Bronchial epithelial cell (primary cell): ENCODE measurements around the gene RBM20. TPM values are rescaled to one million over a fixed set of nuclear protein-coding genes. Genes with fewer than 3 reads are reported as not detected.
"Not testable (repeated sequence)": the region's sequence is repeated elsewhere in the genome, so short reads cannot be mapped to it uniquely, and the experiment has no call there.

Experiments
- DNase-seq: peaks from one replicate; pipeline ENCODE4 v3.0.0-alpha.2; 2010; ENCODE audit warnings: low read depth
- FAIRE-seq: peaks from 2 replicates; lab custom pipeline; 2011; peaks lifted over from hg19 to GRCh38; lab: Jason Lieb, UNC
- H3K27me3 ChIP-seq: 2 replicates; pipeline ENCODE4 v1.5.1; 2011; ENCODE audit warnings: low read length; ENCODE audit not compliant: control insufficient read depth, insufficient read depth
- H3K36me3 ChIP-seq: 2 replicates; pipeline ENCODE4 v1.5.1; 2011; ENCODE audit warnings: low read length; ENCODE audit not compliant: control insufficient read depth, insufficient read depth
- H3K4me3 ChIP-seq: 2 replicates; pipeline ENCODE4 v1.5.1; 2011; ENCODE audit warnings: mild to moderate bottlenecking, low read depth, low read length, control low read depth
- total RNA-seq: library from RNA; depleted of rRNA; stranded (reverse); fragments of >200 nt; gene quantifications from 2 replicates; pipeline ENCODE4 v1.2.1, GENCODE V29; 2014
- TF ChIP-seq, protein P1 (sequence below): IDR thresholded peaks from 2 replicates; pipeline ENCODE4 v1.5.1; 2011; ENCODE audit warnings: mild to moderate bottlenecking, moderate library complexity, low read length, control low read depth, inconsistent platforms; ENCODE audit not compliant: insufficient read depth, severe bottlenecking

RBM20 gene
- total RNA-seq, 1 donor from 2014 or later, result not detected

DNA sequence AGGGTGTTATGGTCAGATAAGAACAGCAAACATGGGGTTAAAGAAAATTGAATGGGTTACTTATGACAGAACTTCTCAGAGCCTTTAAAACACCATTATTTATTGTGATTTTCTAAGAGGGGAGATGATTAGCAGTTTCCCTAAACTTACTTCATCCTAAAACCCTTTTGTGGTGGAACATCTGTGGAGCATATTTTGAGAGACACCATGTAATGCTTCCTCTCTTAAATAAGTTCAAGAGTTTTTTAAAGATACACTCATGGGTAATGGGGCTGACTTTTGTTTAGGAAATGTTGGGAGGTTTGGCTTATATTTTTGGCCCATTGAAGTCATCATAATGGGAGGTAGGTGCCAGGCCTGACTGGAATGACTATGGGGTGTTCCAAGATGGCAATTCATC, 219.2 kb downstream of the RBM20 start:
- TF ChIP-seq, protein P1, sequence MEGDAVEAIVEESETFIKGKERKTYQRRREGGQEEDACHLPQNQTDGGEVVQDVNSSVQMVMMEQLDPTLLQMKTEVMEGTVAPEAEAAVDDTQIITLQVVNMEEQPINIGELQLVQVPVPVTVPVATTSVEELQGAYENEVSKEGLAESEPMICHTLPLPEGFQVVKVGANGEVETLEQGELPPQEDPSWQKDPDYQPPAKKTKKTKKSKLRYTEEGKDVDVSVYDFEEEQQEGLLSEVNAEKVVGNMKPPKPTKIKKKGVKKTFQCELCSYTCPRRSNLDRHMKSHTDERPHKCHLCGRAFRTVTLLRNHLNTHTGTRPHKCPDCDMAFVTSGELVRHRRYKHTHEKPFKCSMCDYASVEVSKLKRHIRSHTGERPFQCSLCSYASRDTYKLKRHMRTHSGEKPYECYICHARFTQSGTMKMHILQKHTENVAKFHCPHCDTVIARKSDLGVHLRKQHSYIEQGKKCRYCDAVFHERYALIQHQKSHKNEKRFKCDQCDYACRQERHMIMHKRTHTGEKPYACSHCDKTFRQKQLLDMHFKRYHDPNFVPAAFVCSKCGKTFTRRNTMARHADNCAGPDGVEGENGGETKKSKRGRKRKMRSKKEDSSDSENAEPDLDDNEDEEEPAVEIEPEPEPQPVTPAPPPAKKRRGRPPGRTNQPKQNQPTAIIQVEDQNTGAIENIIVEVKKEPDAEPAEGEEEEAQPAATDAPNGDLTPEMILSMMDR, result no peak
- H3K36me3 ChIP-seq, result no peaks in the 10 kb centered on the region
- no peaks in the 10 kb centered on the region for H3K27me3 ChIP-seq
- H3K4me3 ChIP-seq, result no peak overlapping the region
- DNase-seq, result no peak
- FAIRE-seq, result no peak

DNA sequence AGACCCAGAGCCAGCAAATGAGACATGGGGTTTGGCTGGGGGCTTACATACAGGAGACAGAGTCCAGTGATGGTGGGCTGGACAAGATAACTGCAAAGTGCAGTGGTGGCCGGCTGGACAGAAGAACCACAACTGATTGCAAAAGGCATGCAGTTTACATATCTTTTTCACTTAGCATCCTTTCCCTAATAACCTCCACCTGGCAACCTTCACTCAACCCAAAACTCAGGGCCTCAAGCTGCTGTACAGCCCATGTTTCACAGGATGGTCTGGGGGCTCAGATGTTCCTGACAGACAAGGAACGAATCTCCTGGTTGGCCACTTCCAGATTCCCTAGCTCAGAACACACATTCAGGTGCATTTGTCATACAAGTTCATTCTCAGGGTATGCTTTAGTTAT, 219.8 kb downstream of the RBM20 start:
- TF ChIP-seq, protein P1, result no peak
- H3K4me3 ChIP-seq, result no peak overlapping the region
- no peak for FAIRE-seq
- H3K27me3 ChIP-seq, result no peaks in the 10 kb centered on the region
- DNase-seq, result no peak
- no peaks in the 10 kb centered on the region for H3K36me3 ChIP-seq

DNA sequence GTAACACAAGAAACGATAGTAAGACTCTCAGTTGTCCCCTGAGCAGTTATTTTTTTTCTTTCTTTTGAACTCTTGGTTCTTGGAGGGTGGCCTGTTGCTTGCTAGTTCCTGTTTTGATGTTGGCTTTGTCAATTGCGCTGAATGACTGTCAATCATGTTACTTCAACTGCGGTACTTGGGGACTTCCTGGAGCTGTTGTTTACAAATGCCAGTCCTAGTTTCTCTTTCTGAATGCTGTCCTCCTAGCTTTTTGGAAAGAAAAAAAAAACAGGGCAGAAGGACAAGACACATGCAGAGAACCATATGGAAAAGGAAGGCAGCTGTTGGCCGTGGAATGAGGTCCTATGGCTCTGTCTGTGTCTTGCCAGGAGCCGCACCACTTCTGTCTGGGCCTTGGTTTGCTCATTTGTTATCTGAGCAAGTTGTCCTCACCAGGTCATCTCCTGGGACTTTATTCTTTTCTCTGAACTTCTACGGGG, 220.6 kb downstream of the RBM20 start:
- no peaks in the 10 kb centered on the region for H3K27me3 ChIP-seq
- no peaks in the 10 kb centered on the region for H3K36me3 ChIP-seq
- H3K4me3 ChIP-seq, result no peak overlapping the region
- TF ChIP-seq, protein P1, result no peak
- FAIRE-seq (no peak), DNase-seq (no peak)

DNA sequence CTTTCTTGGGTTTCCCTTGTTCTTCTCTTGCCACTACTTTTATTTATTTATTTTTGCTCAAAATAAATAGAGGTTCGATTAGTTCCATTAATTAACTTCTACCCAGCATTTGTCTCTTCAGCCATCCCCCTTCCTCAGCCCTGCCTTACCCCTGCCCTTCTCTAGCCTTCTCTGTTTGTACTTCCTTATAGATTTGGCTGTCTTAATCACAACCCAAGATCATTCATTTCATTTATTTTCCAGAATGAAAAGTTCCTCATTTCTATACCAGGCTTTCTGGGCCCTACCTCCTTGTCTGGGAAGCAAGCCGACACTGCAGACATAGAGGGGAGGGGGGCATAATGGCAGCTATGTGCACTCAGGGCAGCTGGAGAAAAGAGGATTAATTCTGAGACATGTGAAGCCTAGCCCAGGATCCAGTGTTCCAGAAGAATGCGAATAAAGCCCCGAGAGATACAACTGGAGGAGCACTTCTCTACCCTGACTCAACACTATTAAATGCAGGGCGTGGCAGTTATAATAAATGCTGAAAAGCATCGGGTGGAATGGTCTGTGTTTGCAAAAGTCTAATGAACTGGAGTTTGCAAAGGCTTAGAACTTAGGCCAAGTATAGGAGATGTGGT, 221.2 kb downstream of the RBM20 start:
- H3K36me3 ChIP-seq, result no peaks in the 10 kb centered on the region
- DNase-seq, result peak; percentile 74
- H3K4me3 ChIP-seq, result no peak overlapping the region
- TF ChIP-seq, protein P1, result no peak
- no peak for FAIRE-seq
- H3K27me3 ChIP-seq, result no peaks in the 10 kb centered on the region

DNA sequence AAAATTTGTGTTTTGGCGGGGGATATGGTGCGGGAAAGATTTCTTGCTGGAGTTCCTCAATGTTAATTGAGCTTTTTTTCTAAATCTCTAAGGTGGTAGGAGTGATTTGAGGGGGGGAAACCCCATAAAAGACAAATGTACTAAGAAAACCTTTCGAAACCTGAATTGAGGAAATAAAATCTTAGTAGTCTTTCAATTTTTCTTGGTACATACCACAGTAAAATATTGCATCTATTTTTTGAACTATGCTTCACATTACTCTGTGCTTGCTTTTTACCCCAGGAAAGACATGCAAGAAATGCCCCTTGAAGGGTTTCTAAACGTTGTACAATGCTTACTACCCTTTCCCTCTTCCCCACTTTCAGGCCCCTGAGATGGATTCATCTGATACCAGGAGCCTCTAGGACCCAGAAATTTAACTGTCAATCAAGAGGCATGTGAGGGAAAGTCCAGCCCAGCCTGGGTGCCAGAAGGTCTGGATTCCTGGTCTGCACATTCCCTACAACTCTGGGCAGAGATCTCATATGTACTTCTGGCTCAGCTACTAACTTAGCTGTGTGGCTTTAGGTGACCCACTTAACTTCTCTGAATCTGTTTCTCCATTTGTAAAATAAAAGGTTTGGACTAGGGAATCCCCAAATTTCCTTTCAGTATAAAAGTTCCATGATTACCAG, 221.8 kb downstream of the RBM20 start:
- H3K4me3 ChIP-seq, result no peak overlapping the region
- FAIRE-seq, result no peak
- TF ChIP-seq, protein P1, result no peak

DNA sequence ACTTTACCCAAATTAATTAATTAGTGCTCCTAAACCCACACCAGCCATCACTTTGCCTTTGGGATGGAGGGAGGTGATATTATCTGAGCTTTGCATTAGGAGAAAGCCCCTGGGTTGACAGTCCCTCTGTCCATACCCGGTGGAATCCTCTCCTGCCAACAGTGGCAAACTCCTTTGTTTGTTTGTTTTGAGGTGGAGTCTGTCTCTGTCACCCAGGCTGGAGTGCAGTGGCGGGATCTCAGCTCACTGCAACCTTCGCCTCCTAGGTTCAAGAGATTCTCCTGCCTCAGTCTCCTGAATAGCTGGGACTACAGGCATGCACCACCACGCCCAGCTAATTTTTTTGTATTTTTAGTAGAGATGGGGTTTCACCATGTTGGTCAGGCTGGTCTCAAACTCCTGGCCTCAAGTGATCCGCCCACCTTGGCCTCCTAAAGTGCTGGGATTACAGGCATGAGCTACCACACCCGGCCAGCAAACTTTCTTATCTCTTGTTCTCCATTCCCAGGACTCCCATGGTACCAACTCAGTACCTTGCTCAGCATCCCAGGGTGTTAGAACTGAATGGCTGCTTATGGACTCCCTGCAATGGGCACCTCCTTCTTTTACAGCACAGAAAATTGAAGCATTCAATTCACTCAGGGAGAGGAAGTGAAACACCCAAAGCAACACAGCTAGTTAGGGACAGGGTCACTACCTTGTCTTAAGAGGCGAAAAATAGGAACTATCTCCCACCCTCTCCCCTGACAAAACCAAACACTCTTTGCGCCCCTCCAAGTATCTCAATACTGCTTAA, 223.1 kb downstream of the RBM20 start:
- not testable (repeated sequence) for H3K36me3 ChIP-seq, H3K27me3 ChIP-seq, FAIRE-seq, DNase-seq, H3K4me3 ChIP-seq

More for the DNA sequence above, 221.8 kb downstream of the RBM20 start:
- Histone ChIP-seq H3K27me3 (no peaks in the 10 kb centered on the region), H3K36me3 (no peaks in the 10 kb centered on the region)
- no peak for DNase-seq
